Hematopoietic multipotent progenitor cell treated with erythropoietin and hydrocortisone succinate and interleukin-3 and kit ligand, for 8 days (in vitro differentiated cells): ENCODE measurements around the gene CBY2.
"Not testable (repeated sequence)": the region's sequence is repeated elsewhere in the genome, so short reads cannot be mapped to it uniquely, and the experiment has no call there.

Experiments used
- DNase-seq: peaks from one replicate; pipeline ENCODE4 v3.0.0-alpha.2; 2015

The CBY2 gene

GRCh38 chr13:45702088-45702487, at the start of gene CBY2:
CBY2 (plus strand) TSS chr13:45702320; CDS start chr13:45702391, 71 bp downstream.
- no peak for DNase-seq

- DNase-seq, result no peak
Observed at GRCh38 chr13:45654633-45655349, 47.3 kb upstream of the CBY2 start.

- DNase-seq, result no peak
Observed at GRCh38 chr13:45658586-45659235, 43.4 kb upstream of the CBY2 start.

GRCh38 chr13:45659536-45659935, 42.6 kb upstream of the CBY2 start:
- no peak for DNase-seq

GRCh38 chr13:45660458-45660857, 41.7 kb upstream of the CBY2 start:
- DNase-seq, result not testable (repeated sequence)

GRCh38 chr13:45662162-45662561, 40.0 kb upstream of the CBY2 start:
- DNase-seq, result no peak

- DNase-seq, result not testable (repeated sequence)
Observed at GRCh38 chr13:45662903-45663302, 39.2 kb upstream of the CBY2 start.

GRCh38 chr13:45669626-45670025, 32.5 kb upstream of the CBY2 start:
- DNase-seq, result not testable (repeated sequence)

- no peak for DNase-seq
Observed at GRCh38 chr13:45670189-45670885, 31.8 kb upstream of the CBY2 start.

- DNase-seq, result no peak
Observed at GRCh38 chr13:45674908-45675307, 27.2 kb upstream of the CBY2 start.

- DNase-seq, result no peak
Observed at GRCh38 chr13:45678282-45678681, 23.8 kb upstream of the CBY2 start.

GRCh38 chr13:45681113-45681512, 21.0 kb upstream of the CBY2 start:
- DNase-seq, result no peak

- no peak for DNase-seq
Observed at GRCh38 chr13:45682494-45683008, 19.6 kb upstream of the CBY2 start.

- DNase-seq, result no peak
Observed at GRCh38 chr13:45683701-45684100, 18.4 kb upstream of the CBY2 start.

GRCh38 chr13:45688577-45688976, 13.5 kb upstream of the CBY2 start:
- DNase-seq, result no peak

- DNase-seq, result no peak
Observed at GRCh38 chr13:45690636-45691035, 11.5 kb upstream of the CBY2 start.

- DNase-seq, result no peak
Observed at GRCh38 chr13:45691251-45691650, 10.9 kb upstream of the CBY2 start.

GRCh38 chr13:45691667-45692066, 10.5 kb upstream of the CBY2 start:
- DNase-seq, result no peak

- DNase-seq, result no peak
Observed at GRCh38 chr13:45695198-45695730, 6.9 kb upstream of the CBY2 start.

- no peak for DNase-seq
Observed at GRCh38 chr13:45696610-45697226, 5.4 kb upstream of the CBY2 start.

- DNase-seq, result no peak
Observed at GRCh38 chr13:45700971-45701900, 884 bp upstream of the CBY2 start.

GRCh38 chr13:45702869-45703391, 810 bp downstream of the CBY2 start:
- no peak for DNase-seq
